Measurements from ENCODE around the gene ERC1.

DNA sequence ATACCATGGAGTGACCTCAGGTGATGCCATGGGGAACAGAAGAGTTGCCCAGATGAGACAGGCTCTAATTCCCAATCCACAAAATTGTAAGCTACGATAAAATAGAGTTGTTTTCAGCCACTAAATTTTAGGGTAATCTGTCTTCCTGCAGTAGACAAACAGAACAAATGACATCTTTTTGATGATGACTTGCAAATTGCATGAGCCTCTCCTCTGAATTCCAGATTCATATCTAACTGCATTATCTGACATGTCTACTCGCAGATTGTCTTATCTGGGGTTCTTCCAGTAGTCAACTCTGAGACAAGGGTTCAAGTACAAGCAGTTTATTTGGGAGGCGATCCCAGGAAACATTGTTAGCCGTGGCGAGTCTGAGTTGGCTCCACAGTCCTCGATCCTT is 14.4 kb upstream of the ERC1 start:
- TF ChIP-seq, protein P1, sequence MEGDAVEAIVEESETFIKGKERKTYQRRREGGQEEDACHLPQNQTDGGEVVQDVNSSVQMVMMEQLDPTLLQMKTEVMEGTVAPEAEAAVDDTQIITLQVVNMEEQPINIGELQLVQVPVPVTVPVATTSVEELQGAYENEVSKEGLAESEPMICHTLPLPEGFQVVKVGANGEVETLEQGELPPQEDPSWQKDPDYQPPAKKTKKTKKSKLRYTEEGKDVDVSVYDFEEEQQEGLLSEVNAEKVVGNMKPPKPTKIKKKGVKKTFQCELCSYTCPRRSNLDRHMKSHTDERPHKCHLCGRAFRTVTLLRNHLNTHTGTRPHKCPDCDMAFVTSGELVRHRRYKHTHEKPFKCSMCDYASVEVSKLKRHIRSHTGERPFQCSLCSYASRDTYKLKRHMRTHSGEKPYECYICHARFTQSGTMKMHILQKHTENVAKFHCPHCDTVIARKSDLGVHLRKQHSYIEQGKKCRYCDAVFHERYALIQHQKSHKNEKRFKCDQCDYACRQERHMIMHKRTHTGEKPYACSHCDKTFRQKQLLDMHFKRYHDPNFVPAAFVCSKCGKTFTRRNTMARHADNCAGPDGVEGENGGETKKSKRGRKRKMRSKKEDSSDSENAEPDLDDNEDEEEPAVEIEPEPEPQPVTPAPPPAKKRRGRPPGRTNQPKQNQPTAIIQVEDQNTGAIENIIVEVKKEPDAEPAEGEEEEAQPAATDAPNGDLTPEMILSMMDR (conservative IDR thresholded peaks at IDR 0.05 in 1 of 2, IDR thresholded peaks at IDR 0.05 in 1 of 2; ENCODE audit: low read depth in 1 of 2, low read length in 2 of 2) = no peak
- TF ChIP-seq EZH2 (IDR thresholded peaks at IDR 0.05; ENCODE audit: low read length, missing control alignments) = no peak
